GM18505 (cell line): ENCODE data around the gene RETN.
"Not testable (repeated sequence)": the region's sequence is repeated elsewhere in the genome, so short reads cannot be mapped to it uniquely, and the experiment has no call there.

ENCODE experiments used
- ATAC-seq: cut with Tn5 transposase; IDR thresholded peaks from one replicate; pipeline ENCODE4 v1.9.1; 2021; ENCODE audit not compliant: unreplicated experiment
- POLR2A ChIP-seq: IDR thresholded peaks from 4 replicates; pipeline ENCODE4 v1.6.1; 2011; ENCODE audit warnings: borderline replicate concordance; ENCODE audit not compliant: insufficient read depth, insufficient read length; ENCODE audit errors: extremely low read depth

The RETN gene

DNA sequence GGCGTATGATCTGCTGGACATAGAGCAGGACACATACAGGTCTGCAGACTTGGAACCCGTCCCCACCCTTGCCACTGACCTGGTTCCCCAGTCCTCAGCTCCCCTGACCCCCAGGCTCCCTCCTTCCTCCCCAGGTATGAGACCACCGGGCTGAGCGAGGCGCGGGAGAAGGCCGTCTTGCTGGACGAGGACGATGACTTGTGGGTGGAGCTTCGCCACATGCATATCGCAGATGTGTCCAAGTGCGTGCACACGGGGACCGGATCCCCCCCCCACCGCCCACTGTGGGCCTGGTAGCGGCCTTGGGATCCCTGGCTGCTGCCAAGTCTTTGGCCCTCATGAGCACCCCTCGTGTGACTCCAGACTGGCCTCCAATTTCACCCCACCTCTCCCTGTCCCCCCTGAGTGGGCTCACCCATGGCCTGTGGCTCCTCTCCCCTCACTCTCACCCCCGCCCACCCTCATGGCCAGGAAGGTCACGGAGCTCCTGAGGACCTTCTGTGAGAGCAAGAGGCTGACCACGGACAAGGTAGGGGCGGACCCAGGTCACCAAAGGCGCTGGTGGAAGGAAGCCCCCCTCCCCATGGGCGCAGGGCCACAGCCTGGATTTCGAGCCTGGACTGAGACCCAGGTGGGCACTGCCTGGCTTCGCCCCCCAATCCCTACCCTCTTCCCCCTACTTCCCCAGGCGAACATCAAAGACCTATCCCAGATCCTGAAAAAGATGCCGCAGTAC, 26.4 kb upstream of the RETN start:
- no peak for ATAC-seq
- TF ChIP-seq POLR2A = no peak

DNA sequence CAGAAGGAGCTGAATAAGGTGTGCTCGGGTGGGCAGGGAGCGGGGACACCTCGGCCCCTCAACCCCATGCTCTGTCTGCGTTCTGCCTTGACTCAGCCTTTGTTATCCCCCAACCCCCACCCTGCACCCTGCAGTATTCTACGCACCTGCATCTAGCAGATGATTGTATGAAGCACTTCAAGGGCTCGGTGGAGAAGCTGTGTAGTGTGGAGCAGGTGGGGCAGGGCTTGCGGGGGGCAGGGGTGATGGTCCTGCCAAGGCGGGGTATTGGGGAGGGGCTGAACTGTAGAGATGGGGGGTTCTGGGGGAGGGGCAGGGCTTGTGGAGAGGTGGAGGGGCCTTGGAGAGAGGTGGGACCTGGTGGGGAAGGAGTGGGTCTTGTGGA, 25.8 kb upstream of the RETN start:
- no peak for ATAC-seq
- no peak for TF ChIP-seq POLR2A

DNA sequence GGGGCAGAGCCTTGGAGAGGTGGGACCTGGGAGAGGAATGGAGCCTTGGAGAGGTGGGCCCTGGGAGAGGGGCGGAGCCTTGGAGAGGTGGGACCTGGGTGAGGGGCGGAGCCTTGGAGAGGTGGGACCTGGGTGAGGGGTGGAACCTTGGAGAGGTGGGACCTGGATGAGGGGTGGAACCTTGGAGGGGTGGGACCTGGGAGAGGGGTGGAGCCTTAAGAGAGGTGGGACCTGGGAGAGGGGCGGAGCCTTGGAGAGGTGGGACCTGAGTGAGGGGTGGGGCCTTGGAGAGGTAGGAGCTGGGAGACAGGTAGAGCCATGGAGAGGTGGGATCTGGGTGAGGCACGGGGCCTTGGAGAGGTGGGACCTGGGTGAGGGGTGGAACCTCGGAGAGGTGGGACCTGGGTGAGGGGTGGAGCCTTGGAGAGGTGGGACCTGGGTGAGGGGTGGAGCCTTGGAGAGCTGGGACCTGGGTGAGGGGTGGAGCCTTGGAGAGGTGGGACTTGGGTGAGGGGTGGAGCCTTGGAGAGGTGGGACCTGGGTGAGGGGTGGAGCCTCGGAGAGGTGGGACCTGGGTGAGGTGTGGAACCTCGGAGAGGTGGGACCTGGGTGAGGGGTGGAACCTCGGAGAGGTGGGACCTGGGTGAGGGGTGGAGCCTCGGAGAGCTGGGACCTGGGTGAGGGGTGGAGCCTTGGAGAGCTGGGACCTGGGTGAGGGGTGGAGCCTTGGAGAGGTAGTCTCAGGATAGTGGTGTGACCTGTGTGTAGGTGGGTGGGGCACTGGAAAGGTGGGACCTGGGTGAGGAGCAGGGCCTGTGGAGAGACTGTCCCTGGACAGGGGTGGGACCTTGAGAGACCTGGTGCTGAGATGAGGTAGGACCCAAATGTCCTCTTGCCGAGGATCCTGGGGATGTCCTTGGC, 25.0 kb upstream of the RETN start:
- ATAC-seq = not testable (repeated sequence)

DNA sequence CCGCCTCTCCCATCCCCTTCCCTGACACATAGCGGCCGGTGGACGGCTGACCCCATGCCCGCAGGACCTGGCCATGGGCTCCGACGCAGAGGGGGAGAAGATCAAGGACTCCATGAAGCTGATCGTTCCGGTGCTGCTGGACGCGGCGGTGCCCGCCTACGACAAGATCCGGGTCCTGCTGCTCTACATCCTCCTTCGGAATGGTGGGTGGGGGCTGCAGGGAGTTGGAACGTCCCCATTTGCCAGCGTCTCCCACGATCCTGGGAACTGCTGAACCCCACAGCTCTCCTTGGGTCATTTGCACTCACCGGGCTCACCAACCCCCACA, 24.3 kb upstream of the RETN start:
- no peak for ATAC-seq
- no peak for TF ChIP-seq POLR2A

DNA sequence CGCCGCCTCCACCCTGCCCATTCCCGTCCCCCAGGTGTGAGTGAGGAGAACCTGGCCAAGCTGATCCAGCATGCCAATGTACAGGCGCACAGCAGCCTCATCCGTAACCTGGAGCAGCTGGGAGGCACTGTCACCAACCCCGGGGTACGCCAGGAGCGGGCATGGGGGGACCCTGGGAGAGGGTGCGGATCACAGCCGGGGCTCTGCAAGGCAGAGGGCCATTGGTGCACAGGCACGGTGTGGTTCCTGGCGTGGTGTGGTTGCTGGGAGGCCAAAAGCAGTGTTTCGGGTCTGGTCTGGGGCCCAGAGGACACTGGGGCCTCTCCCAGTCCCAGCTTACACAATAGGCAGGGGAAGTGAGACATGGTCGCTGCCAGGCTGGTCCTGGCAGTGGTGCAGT, 23.7 kb upstream of the RETN start:
- no peak for TF ChIP-seq POLR2A

DNA sequence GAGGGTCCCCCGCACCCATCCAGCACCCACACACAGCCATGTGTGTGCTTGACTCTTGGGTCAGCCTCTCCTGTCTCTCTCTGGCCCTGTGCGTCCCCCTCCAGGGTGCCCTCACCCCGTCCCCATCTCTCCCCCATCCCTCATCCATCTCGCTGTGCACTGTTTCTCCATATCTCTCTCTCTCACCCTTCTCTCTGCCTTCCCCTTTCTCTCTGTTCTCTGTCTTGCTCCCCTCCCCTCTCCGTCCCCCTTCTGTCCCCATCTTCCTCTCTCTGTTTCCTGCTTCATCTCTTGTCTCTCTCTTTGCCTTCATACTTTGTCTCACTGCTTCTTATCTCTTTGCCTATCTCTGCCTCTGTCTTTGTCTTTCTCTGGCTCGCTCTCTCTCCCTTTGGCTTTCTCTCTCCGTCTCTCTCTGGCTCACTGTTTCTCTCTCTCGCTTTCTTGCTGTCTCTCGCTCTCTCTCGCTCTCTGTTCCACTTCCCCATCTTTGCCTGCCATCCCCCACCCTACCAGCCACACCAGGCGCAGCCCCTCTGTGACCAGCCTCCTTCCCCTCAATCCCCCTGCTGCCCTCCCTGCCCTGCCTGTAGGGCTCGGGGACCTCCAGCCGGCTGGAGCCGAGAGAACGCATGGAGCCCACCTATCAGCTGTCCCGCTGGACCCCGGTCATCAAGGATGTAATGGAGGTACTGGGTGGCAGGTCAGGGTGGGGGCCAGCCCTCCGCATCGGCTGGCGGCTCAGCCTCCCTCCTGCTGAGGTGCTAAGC, 23.0 kb upstream of the RETN start:
- no peak for ATAC-seq
- TF ChIP-seq POLR2A = no peak

More for the DNA sequence above, 23.7 kb upstream of the RETN start:
- ATAC-seq = no peak

DNA sequence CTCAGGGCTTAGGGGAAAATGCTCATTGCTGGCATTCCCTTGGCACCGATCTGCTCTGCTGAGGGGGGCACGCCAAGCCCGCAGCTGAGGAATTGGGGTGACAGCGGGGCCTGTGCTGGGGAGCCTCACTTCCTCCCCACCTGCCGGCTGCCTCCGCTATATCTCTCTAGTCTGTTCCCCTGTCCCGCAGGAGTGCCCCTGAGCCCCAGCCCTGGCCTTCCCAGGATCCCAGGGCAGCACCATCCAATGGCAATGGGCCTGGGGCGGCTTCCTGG, 22.5 kb upstream of the RETN start:
- no peak for TF ChIP-seq POLR2A
- ATAC-seq = no peak

DNA sequence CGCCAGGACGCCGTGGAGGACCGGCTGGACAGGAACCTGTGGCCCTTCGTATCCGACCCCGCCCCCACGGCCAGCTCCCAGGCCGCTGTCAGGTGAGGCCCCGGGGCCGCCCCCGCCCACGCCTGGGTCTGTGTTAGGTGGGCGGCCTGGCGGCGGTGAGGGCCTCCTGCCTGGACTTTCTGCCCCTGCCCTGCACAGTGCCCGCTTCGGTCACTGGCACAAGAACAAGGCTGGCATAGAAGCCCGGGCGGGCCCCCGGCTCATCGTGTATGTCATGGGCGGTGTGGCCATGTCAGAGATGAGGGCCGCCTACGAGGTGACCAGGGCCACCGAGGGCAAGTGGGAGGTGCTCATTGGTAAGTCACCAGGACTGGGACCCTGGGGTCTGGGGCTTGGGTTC, 21.7 kb upstream of the RETN start:
- ATAC-seq = no peak
- TF ChIP-seq POLR2A = no peak

DNA sequence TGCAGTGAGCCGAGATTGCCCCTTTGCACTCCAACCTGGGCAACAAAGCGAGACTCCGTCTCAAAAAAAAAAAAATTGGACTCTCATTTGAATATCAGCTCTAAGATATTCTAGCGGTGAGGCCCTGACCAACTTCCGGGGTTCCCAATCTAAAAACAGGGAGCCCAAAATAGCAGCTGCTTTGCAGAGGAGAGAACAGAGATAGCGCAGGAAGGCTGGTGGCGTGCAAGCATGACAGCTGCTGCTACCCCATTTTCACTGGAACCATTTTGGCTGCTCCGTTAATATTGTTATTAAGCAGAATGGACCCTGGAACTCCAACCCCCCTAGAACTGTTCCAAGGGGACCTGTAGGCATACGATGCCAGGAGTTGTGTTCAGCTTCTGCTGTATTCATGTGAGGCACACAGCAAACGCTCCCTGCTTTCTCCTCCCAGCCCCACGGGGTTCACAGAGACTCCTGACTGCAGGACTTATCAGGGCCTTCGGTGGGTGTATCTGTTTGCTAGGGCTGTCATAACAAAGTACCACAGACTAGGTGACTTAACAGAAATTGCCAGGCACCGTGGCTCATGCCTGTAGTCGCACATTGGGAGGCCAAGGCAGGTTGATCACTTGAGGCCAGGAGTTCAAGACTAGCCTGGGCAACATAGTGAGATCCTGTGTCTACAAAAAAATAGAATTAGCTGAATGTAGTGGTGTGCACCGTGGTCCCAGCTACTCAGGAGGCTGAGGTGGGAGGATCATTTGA, 20.4 kb upstream of the RETN start:
- no peak for ATAC-seq

DNA sequence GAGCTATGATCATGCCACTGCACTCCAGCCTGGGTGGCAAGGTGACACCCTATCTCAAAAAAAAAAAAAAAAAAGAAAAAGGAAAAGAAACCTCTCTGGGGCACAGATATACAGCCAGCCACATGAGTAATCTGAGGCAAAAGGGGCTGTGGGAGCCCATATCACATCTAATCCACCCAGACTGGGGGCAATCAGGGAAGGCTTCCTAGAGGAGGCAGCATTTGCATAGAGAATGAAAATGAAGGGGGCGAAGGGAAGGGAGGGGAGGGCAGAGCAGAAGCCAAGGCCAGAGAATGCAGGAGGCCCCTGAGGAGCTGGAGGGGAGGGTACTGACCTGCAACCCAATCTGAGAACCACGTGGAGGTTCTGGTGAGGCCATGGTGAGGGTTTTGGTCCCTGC, 18.7 kb upstream of the RETN start:
- ATAC-seq = no peak
- TF ChIP-seq POLR2A = no peak

More for the DNA sequence above, 20.4 kb upstream of the RETN start:
- no peak for TF ChIP-seq POLR2A

DNA sequence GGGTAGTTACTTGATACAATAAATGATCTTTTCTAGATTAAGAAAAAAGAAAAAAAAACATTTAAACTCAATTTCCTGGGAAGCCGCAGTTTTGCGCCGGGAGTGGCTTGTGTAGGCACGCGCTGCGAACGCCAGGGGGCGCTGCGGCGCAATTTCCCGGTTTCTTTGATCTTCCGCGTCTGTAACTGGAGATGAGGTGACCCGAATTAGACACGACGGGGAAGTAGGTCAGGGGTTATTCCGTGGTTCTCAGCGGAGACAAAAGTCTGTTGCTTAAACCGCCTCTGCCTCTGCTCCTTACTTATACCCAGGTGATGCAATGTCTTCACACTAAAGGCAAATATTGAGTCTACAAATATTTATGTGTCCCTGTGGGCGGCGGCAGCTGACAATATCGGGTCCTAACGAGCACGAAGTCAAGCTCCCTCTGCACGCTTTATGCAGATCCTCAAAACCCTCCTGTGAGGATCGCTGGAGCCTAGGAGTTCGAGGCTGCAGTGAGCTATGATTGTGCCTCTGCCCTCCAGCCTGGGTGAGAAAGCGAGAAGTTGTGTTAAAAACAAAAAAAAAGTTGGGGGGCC, 16.7 kb upstream of the RETN start:
- ATAC-seq = no peak
- TF ChIP-seq POLR2A = no peak

DNA sequence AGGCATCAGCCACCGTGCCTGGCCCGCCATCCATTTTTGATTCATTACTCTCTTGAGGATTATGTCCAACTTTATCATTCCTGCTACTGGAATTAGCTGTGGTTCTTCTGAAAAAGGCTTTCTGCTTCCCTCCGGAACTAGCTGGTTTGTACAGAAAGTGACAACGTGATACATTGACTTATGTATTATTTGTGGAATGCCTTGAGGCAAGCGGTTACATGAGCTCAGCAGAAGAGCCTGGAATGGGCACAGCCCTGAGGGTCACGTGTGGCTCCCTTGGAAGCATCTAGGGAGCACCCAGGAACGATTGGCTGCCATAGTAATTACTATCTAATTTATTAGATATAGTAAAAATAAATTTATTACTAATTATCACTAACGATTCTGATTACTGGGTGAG, 14.4 kb upstream of the RETN start:
- no peak for ATAC-seq
- no peak for TF ChIP-seq POLR2A

DNA sequence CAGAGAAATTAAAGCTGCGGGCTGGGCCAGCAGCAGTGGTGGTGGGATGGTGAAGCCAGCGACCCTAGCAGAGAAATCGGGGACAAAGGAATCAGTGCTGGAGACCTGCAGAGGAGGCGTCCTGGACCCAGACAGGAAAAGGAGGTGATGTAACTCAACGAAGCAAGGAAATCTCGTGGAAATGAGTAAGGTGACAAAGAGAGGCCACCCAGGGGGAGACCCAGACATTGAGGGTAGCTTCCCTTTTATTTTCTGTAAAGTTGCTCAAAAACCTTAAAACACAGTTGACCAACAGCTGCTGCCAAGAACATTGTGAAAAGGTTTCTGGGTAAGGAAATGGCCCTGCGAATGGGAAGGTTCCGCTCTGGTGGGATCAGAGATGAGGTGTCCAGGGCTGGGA, 13.3 kb upstream of the RETN start:
- TF ChIP-seq POLR2A = no peak
- ATAC-seq = no peak
